ENCODE results near the gene ZNF705A. TPM values are rescaled to one million over a fixed set of nuclear protein-coding genes. Genes with fewer than 3 reads are reported as not detected.

The ZNF705A gene
- total RNA-seq, 2 experiments from 2014 or later: 0.08 TPM; not detected in 1

GRCh38 chr12:8146442-8146771 lies 10.4 kb upstream of the ZNF705A start:
- H3K27me3 ChIP-seq (ENCODE audit: control insufficient read depth in 1 of 2, insufficient read depth in 2 of 2, low read length in 2 of 2): no peaks in the 10 kb centered on the region

GRCh38 chr12:8154526-8154925 lies 2.3 kb upstream of the ZNF705A start:
- peaks cover 5% of the 10 kb centered on the region for H3K27me3 Mint-ChIP-seq
- no peak overlapping the region for H3K4me3 Mint-ChIP-seq
- no peak overlapping the region for H3K27ac ChIP-seq (ENCODE audit: low read depth in 1 of 2, low read length in 2 of 2)
- H3K27me3 ChIP-seq (ENCODE audit: control insufficient read depth in 1 of 2, insufficient read depth in 2 of 2, low read length in 2 of 2): no peaks in the 10 kb centered on the region
- H3K4me3 ChIP-seq (ENCODE audit: low read length): no peak overlapping the region
- no peaks in the 10 kb centered on the region for H3K36me3 Mint-ChIP-seq (ENCODE audit: low read depth)
- POLR2A ChIA-PET: no interaction called here
- H3K27ac Mint-ChIP-seq: no peak overlapping the region
- intact Hi-C loops (cut with DNase I, micrococcal nuclease): no loop called here
- no peak for TF ChIP-seq CTCF (IDR thresholded peaks at IDR 0.05)
- H3K4me1 ChIP-seq (ENCODE audit: insufficient read depth, low read length): peaks cover 7% of the 10 kb centered on the region
- CTCF ChIA-PET: no interaction called here
- H3K9me3 ChIP-seq (ENCODE audit: control insufficient read depth in 1 of 2, insufficient read depth in 1 of 2, low read length in 2 of 2): no peaks in the 10 kb centered on the region
- peaks cover 31% of the 10 kb centered on the region for H3K4me1 Mint-ChIP-seq (ENCODE audit: low read depth)
- no peaks in the 10 kb centered on the region for H3K36me3 ChIP-seq (ENCODE audit: insufficient read depth, low read length)
- peak in 4 of 14 experiments; percentile 7 to 45 (median 30) for DNase-seq
- ATAC-seq (ENCODE audit: poor library complexity): peak; percentile 74
- no peaks in the 10 kb centered on the region for H3K9me3 Mint-ChIP-seq

More at GRCh38 chr12:8146442-8146771, 10.4 kb upstream of the ZNF705A start:
- DNase-seq (no peak), ATAC-seq (ENCODE audit: poor library complexity) (no peak)
- H3K27me3 Mint-ChIP-seq: peaks cover 13% of the 10 kb centered on the region
- Histone ChIP-seq H3K27ac (ENCODE audit: low read depth in 1 of 2, low read length in 2 of 2) (no peak overlapping the region), H3K36me3 (ENCODE audit: insufficient read depth, low read length) (no peaks in the 10 kb centered on the region), H3K4me1 (ENCODE audit: insufficient read depth, low read length) (no peaks in the 10 kb centered on the region), H3K9me3 (ENCODE audit: control insufficient read depth in 1 of 2, insufficient read depth in 1 of 2, low read length in 2 of 2) (peaks cover 0 to 4% of the 10 kb centered on the region in 2 experiments), H3K4me3 (ENCODE audit: low read length) (no peak overlapping the region)
- intact Hi-C loops (cut with DNase I, micrococcal nuclease): no loop called here
- H3K27ac Mint-ChIP-seq: no peak overlapping the region
- no peak for TF ChIP-seq CTCF (IDR thresholded peaks at IDR 0.05)
- ChIA-PET CTCF (no interaction called here), POLR2A (no interaction called here)
- peaks cover 10% of the 10 kb centered on the region for H3K9me3 Mint-ChIP-seq
- no peak overlapping the region for H3K4me3 Mint-ChIP-seq
- H3K36me3 Mint-ChIP-seq (ENCODE audit: low read depth): peaks cover 11% of the 10 kb centered on the region
- no peaks in the 10 kb centered on the region for H3K4me1 Mint-ChIP-seq (ENCODE audit: low read depth)

GRCh38 chr12:8156416-8156815 lies 399 bp upstream of the ZNF705A start:
- no peaks in the 10 kb centered on the region for H3K9me3 Mint-ChIP-seq
- H3K27me3 ChIP-seq (ENCODE audit: control insufficient read depth in 1 of 2, insufficient read depth in 2 of 2, low read length in 2 of 2): no peaks in the 10 kb centered on the region
- H3K4me3 Mint-ChIP-seq: no peak overlapping the region
- H3K4me1 Mint-ChIP-seq (ENCODE audit: low read depth): peaks cover 31% of the 10 kb centered on the region
- ChIA-PET CTCF (no interaction called here), POLR2A (no interaction called here)
- intact Hi-C loops (cut with DNase I, micrococcal nuclease): no loop called here
- DNase-seq (peak in 1 of 14 experiments; percentile 7), ATAC-seq (ENCODE audit: poor library complexity) (no peak)
- H3K4me1 ChIP-seq (ENCODE audit: insufficient read depth, low read length): peaks cover 7% of the 10 kb centered on the region
- TF ChIP-seq CTCF (IDR thresholded peaks at IDR 0.05): no peak
- H3K36me3 Mint-ChIP-seq (ENCODE audit: low read depth): no peaks in the 10 kb centered on the region
- H3K9me3 ChIP-seq (ENCODE audit: control insufficient read depth in 1 of 2, insufficient read depth in 1 of 2, low read length in 2 of 2): no peaks in the 10 kb centered on the region
- no peak overlapping the region for H3K27ac ChIP-seq (ENCODE audit: low read depth in 1 of 2, low read length in 2 of 2)
- no peak overlapping the region for H3K27ac Mint-ChIP-seq
- H3K4me3 ChIP-seq (ENCODE audit: low read length): no peak overlapping the region
- H3K36me3 ChIP-seq (ENCODE audit: insufficient read depth, low read length): no peaks in the 10 kb centered on the region
- peaks cover 9% of the 10 kb centered on the region for H3K27me3 Mint-ChIP-seq

All from CD4-positive, alpha-beta T cell (primary cell).